Activated T-cell treated with anti-CD3 and anti-CD28 coated beads for 1 hour (primary cell): ENCODE measurements around the gene HLX.

Experiments
- DNase-seq: peaks from one replicate; pipeline ENCODE4 v3.0.0-alpha.2; 2020; ENCODE audit warnings: low read depth

Gene HLX

GRCh38 chr1:220882061-220882891, 3.0 kb downstream of the HLX start:
- no peak for DNase-seq

- DNase-seq, result no peak
Measured at GRCh38 chr1:220884109-220884980, 5.1 kb downstream of the HLX start.

GRCh38 chr1:220884981-220885918, 6.0 kb downstream of the HLX start:
- DNase-seq, result no peak

GRCh38 chr1:220885971-220886370, 6.7 kb downstream of the HLX start:
- DNase-seq, result no peak

- DNase-seq, result no peak
Measured at GRCh38 chr1:220886470-220887201, 7.4 kb downstream of the HLX start.

GRCh38 chr1:220887202-220887519, 7.9 kb downstream of the HLX start:
- DNase-seq, result no peak

GRCh38 chr1:220887520-220888416, 8.5 kb downstream of the HLX start:
- DNase-seq, result no peak

GRCh38 chr1:220888417-220888986, 9.3 kb downstream of the HLX start:
- DNase-seq, result no peak

- no peak for DNase-seq
Measured at GRCh38 chr1:220889333-220889732, 10.1 kb downstream of the HLX start.

- no peak for DNase-seq
Measured at GRCh38 chr1:220889848-220890287, 10.6 kb downstream of the HLX start.

GRCh38 chr1:220890602-220891001, 11.4 kb downstream of the HLX start:
- DNase-seq, result no peak

- no peak for DNase-seq
Measured at GRCh38 chr1:220891224-220892085, 12.2 kb downstream of the HLX start.

- no peak for DNase-seq
Measured at GRCh38 chr1:220892086-220892376, 12.8 kb downstream of the HLX start.

GRCh38 chr1:220892997-220893700, 13.9 kb downstream of the HLX start:
- no peak for DNase-seq

- DNase-seq, result no peak
Measured at GRCh38 chr1:220893701-220894024, 14.4 kb downstream of the HLX start.

- DNase-seq, result no peak
Measured at GRCh38 chr1:220894025-220894923, 15.0 kb downstream of the HLX start.

- DNase-seq, result no peak
Measured at GRCh38 chr1:220894924-220895256, 15.6 kb downstream of the HLX start.

- no peak for DNase-seq
Measured at GRCh38 chr1:220895412-220895946, 16.2 kb downstream of the HLX start.
